Measurements from ENCODE around the gene NRBP1.
A peak's percentile ranks its signal among the peaks of the same experiment; 100 is the strongest.

Gene NRBP1

GRCh38 chr2:27428213-27428977, at the start of gene NRBP1:
TSS of gene NRBP1 (plus strand) at chr2:27428631. CDS start at chr2:27433274, 4,643 bp downstream.
- DNase-seq: peak; percentile 73

- DNase-seq: no peak
These were observed 49.6 kb upstream of the NRBP1 start for GRCh38 chr2:27378809-27379290.

GRCh38 chr2:27379383-27379835, 49.0 kb upstream of the NRBP1 start:
- DNase-seq: no peak

GRCh38 chr2:27379836-27380625, 48.4 kb upstream of the NRBP1 start:
- DNase-seq: no peak

GRCh38 chr2:27380626-27381545, 47.5 kb upstream of the NRBP1 start, which contains the start of gene ZNF513:
TSS of gene ZNF513 (minus strand) at chr2:27380734. CDS start at chr2:27380526, 208 bp downstream.
- peak; percentile 33 for DNase-seq

GRCh38 chr2:27381577-27382181, 46.8 kb upstream of the NRBP1 start:
- DNase-seq: no peak

GRCh38 chr2:27390822-27391679, 37.4 kb upstream of the NRBP1 start:
- no peak for DNase-seq

GRCh38 chr2:27393225-27393624, 35.2 kb upstream of the NRBP1 start:
- no peak for DNase-seq

- no peak for DNase-seq
These were observed 29.5 kb upstream of the NRBP1 start for GRCh38 chr2:27398962-27399361.

GRCh38 chr2:27400348-27401135, 27.9 kb upstream of the NRBP1 start:
- DNase-seq: no peak

- DNase-seq: no peak
These were observed 20.5 kb upstream of the NRBP1 start for GRCh38 chr2:27407798-27408491.

- DNase-seq: no peak
These were observed 19.7 kb upstream of the NRBP1 start for GRCh38 chr2:27408601-27409320.

GRCh38 chr2:27409321-27410073, 18.9 kb upstream of the NRBP1 start, which contains the start of gene PPM1G:
TSS of gene PPM1G (minus strand) at chr2:27409591. CDS start at chr2:27409422, 169 bp downstream.
- peak; percentile 85 for DNase-seq

GRCh38 chr2:27412419-27413152, 15.8 kb upstream of the NRBP1 start:
- no peak for DNase-seq

GRCh38 chr2:27416151-27416550, 12.3 kb upstream of the NRBP1 start:
- no peak for DNase-seq

GRCh38 chr2:27420996-27421395, 7.4 kb upstream of the NRBP1 start:
- no peak for DNase-seq

- DNase-seq: no peak
These were observed 6.7 kb upstream of the NRBP1 start for GRCh38 chr2:27421660-27422250.
